PC-3 (cell line): Measurements from ENCODE around the gene CDCP1. TPM values are rescaled to one million over a fixed set of nuclear protein-coding genes. Genes with fewer than 3 reads are reported as not detected.
"Not testable (repeated sequence)": the region's sequence is repeated elsewhere in the genome, so short reads cannot be mapped to it uniquely, and the experiment has no call there.

Source experiments
- ATAC-seq: fragments of 200-7000 bp; cut with Tn5 transposase; 2 replicates; pipeline ENCODE4 v1.9.1; 2020; ENCODE audit warnings: mild to moderate bottlenecking, moderate library complexity
- BruUV-seq: library from RNA; stranded (reverse); fragments of 400-500 nt; replicated peaks from 2 replicates; lab custom pipeline; 2021; lab: Mats Ljungman, UMichigan
- CTCF ChIA-PET: fragments of 300-600 bp; sonication (Branson Sonifier 250); formaldehyde crosslinking; loops from one replicate; lab custom pipeline; 2022; ENCODE audit warnings: antibody characterized with exemption; lab: Charles Lee
- POLR2A ChIA-PET: fragments of 300-600 bp; sonication (Branson Sonifier 250); formaldehyde crosslinking; loops from one replicate; lab custom pipeline; 2022; ENCODE audit warnings: antibody characterized with exemption; ENCODE audit not compliant: unreplicated experiment; lab: Charles Lee
- DNase-seq: peaks from one replicate; pipeline ENCODE4 v3.0.0-alpha.2; 2015
- H2AFZ ChIP-seq: fragments of 300-600 bp; sonication (generic); 2 replicates; pipeline ENCODE4 v1.6.0; 2016; ENCODE audit warnings: antibody characterized with exemption, low read length
- H3F3A ChIP-seq: fragments of 300-600 bp; sonication (generic); one replicate; pipeline ENCODE4 v1.6.0; 2017; ENCODE audit warnings: antibody characterized with exemption, low read length, control low read depth, mild to moderate bottlenecking; ENCODE audit not compliant: unreplicated experiment
- H3K27ac ChIP-seq: fragments of 300-600 bp; sonication (generic); 2 replicates; pipeline ENCODE4 v1.5.1; 2016; ENCODE audit warnings: mild to moderate bottlenecking, low read length
- H3K27me3 ChIP-seq: fragments of 300-600 bp; sonication (generic); 2 replicates; pipeline ENCODE4 v1.6.1; 2016; ENCODE audit warnings: low read length, mixed read lengths
- H3K36me3 ChIP-seq: fragments of 300-600 bp; sonication (generic); 2 replicates; pipeline ENCODE4 v1.6.1; 2016; ENCODE audit warnings: low read depth, mixed run types, low read length, mixed read lengths
- H3K4me1 ChIP-seq: fragments of 300-600 bp; sonication (generic); 2 replicates; pipeline ENCODE4 v1.5.1; 2016; ENCODE audit warnings: low read length; ENCODE audit not compliant: insufficient read depth
- H3K4me2 ChIP-seq: fragments of 300-600 bp; sonication (generic); 2 replicates; pipeline ENCODE4 v1.6.0; 2016; ENCODE audit warnings: low read length
- H3K4me3 ChIP-seq: fragments of 300-600 bp; sonication (generic); 2 replicates; pipeline ENCODE4 v1.5.1; 2016; ENCODE audit warnings: mild to moderate bottlenecking, low read length, mixed read lengths
- H3K79me2 ChIP-seq: fragments of 300-600 bp; sonication (generic); 2 replicates; pipeline ENCODE4 v1.6.1; 2017; ENCODE audit warnings: low read length, mixed read lengths
- H3K9ac ChIP-seq: fragments of 300-600 bp; sonication (generic); 2 replicates; pipeline ENCODE4 v1.6.0; 2016; ENCODE audit warnings: mild to moderate bottlenecking, low read length
- H3K9me2 ChIP-seq: fragments of 300-600 bp; sonication (generic); replicated peaks from 2 replicates; pipeline ENCODE4 v1.6.1; 2016; ENCODE audit warnings: mixed run types, low read length, mixed read lengths
- H3K9me3 ChIP-seq: fragments of 300-600 bp; sonication (generic); 2 replicates; pipeline ENCODE4 v1.6.1; 2016; ENCODE audit warnings: low read length, mixed read lengths
- H4K20me1 ChIP-seq: fragments of 300-600 bp; sonication (generic); 2 replicates; pipeline ENCODE4 v1.6.1; 2016; ENCODE audit warnings: low read length, mixed read lengths
- EZH2 ChIP-seq: fragments of 300-600 bp; sonication (generic); IDR thresholded peaks from one replicate; pipeline ENCODE4 v1.6.1; 2017; ENCODE audit warnings: antibody characterized with exemption, mild to moderate bottlenecking, low read length; ENCODE audit not compliant: unreplicated experiment
- EZH2phosphoT487 ChIP-seq: fragments of 300-600 bp; sonication (generic); IDR thresholded peaks from 2 replicates; pipeline ENCODE4 v1.6.1; 2018; ENCODE audit warnings: mild to moderate bottlenecking, antibody characterized with exemption, low read length, borderline replicate concordance
- intact Hi-C: fragments of 100-400 bp; cut with micrococcal nuclease; formaldehyde crosslinking; loops from 2 replicates; pipeline ENCODE4 v1.9.0; 2023
- total RNA-seq: library from RNA; depleted of rRNA; stranded (reverse); fragments of >200 nt; gene quantifications from 2 replicates; pipeline ENCODE4 v1.2.3, GENCODE V29; 2014
- TF ChIP-seq, protein P1 (sequence below): fragments of 300-600 bp; sonication (generic); conservative IDR thresholded peaks from 2 replicates; pipeline ENCODE4 v1.5.1; 2017; ENCODE audit warnings: antibody characterized with exemption, low read depth, mild to moderate bottlenecking, low read length

Gene CDCP1
- total RNA-seq, 1 experiment from 2014 or later: 120 TPM

DNA sequence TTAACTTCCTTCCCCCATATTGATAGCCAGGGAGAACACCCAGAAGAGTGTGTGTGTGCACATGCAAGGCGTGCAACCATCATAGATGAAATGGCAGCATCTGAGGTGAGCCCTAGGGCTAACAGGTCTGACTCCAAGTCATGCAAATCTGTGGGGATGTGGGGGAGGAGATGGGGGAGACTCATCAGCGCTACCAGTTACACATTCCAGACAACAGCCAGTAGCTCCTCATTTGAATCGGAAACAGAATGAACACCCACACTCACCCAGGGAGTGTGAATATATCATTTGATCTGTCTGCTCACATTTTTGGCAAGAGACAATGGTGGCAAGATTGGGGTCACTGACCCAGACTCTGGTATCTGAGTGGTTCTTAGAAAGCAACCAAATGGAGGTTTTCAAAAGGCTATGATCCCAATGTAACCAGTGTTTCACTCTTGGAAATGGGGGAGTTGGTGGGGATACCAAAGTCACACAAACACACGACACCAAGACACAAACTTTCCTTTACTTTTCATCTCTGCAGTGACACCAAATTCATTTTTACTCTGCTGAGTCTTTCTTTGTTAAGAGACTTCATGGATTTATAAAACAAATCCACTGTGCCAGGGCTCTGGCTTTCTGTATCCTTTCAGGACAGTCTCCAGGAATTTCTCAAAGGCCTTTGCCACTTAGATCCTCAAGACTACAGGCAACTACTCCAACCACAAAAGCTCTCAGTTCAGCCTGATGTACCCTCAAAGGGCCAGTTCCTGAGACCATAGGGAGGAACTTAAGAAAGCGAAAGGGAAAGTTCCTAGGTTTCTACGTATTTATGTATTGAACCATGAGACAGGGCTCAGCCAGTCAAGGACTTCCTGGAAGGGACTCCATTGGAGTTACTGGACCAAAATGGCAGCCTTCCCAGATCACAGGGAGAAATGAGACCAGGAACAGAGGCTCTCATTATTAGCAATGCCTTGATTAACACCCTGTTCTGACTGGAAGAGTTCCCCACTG is 2.2 kb downstream of the CDCP1 start:
- no TSS peak for BruUV-seq
- ChIA-PET POLR2A (interaction anchor here (0.5 to 0.6 kb wide), 2 partner anchors 9 to 406 kb away, joined by 6 to 7 read pairs; no protein-coding TSS in a partner anchor), CTCF (interaction anchor here (0.6 kb wide), 1 partner anchor 10 kb away, joined by 3 read pairs; no protein-coding TSS in a partner anchor)
- DNase-seq (no peak), ATAC-seq (no peak)
- Histone ChIP-seq H3K9ac (peak overlapping the region; percentile 99), H3K4me1 (peaks cover 62% of the 10 kb centered on the region), H3K27ac (peak overlapping the region; percentile 47), H3K4me2 (peak overlapping the region; percentile 85), H2AFZ (no peak overlapping the region), H3F3A (no peaks in the 10 kb centered on the region), H3K36me3 (peaks cover 27% of the 10 kb centered on the region), H3K27me3 (no peaks in the 10 kb centered on the region), H3K4me3 (peak overlapping the region; percentile 98), H3K9me3 (no peaks in the 10 kb centered on the region), H3K79me2 (peaks cover 86% of the 10 kb centered on the region), H3K9me2 (no peaks in the 10 kb centered on the region), H4K20me1 (peaks cover 23% of the 10 kb centered on the region)
- TF ChIP-seq EZH2phosphoT487 (no peak), EZH2 (no peak)
- TF ChIP-seq, protein P1, sequence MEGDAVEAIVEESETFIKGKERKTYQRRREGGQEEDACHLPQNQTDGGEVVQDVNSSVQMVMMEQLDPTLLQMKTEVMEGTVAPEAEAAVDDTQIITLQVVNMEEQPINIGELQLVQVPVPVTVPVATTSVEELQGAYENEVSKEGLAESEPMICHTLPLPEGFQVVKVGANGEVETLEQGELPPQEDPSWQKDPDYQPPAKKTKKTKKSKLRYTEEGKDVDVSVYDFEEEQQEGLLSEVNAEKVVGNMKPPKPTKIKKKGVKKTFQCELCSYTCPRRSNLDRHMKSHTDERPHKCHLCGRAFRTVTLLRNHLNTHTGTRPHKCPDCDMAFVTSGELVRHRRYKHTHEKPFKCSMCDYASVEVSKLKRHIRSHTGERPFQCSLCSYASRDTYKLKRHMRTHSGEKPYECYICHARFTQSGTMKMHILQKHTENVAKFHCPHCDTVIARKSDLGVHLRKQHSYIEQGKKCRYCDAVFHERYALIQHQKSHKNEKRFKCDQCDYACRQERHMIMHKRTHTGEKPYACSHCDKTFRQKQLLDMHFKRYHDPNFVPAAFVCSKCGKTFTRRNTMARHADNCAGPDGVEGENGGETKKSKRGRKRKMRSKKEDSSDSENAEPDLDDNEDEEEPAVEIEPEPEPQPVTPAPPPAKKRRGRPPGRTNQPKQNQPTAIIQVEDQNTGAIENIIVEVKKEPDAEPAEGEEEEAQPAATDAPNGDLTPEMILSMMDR: no peak
- intact Hi-C loops: loop anchor here (2.0 kb wide), 1 partner anchor 51 kb away; no protein-coding TSS in a partner anchor

DNA sequence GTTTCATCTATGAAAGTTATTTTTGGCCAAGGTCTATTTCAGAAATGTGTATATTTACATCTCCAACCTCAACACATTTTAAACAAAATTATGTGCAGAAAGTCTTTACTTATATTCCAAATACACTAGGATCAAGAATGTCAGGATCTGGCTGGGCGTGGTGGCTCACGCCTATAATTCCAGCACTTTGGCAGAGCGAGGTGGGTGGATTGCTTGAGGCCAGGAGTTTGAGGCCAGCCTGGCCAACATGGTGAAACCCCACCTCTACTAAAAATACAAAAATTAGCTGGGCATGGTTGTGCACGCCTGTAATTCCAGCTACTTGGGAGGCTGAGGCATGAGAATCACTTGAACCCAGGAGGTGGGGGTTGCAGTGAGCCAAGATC is 5.4 kb downstream of the CDCP1 start:
- H3K9me3 ChIP-seq, BruUV-seq, DNase-seq, H2AFZ ChIP-seq, H3K27me3 ChIP-seq, H3K9me2 ChIP-seq, H3F3A ChIP-seq, H3K4me3 ChIP-seq, intact Hi-C loops: not testable (repeated sequence)
- ChIA-PET POLR2A (interaction anchor here (1.5 kb wide), 1 partner anchor 17 kb away, joined by 12 read pairs; no protein-coding TSS in a partner anchor), CTCF (interaction anchor here (0.8 kb wide), 1 partner anchor 17 kb away, joined by 3 read pairs; no protein-coding TSS in a partner anchor)
- peaks cover 23% of the 10 kb centered on the region for H4K20me1 ChIP-seq
- peaks cover 75% of the 10 kb centered on the region for H3K4me1 ChIP-seq
- H3K79me2 ChIP-seq: peaks cover 100% of the 10 kb centered on the region
- ATAC-seq: peak; percentile 1; the same call in 1 of the 2 replicates
- peak overlapping the region; percentile 44 for H3K9ac ChIP-seq
- peaks cover 49% of the 10 kb centered on the region for H3K36me3 ChIP-seq
- H3K27ac ChIP-seq: peak overlapping the region; percentile 76
- peak overlapping the region; percentile 39 for H3K4me2 ChIP-seq

DNA sequence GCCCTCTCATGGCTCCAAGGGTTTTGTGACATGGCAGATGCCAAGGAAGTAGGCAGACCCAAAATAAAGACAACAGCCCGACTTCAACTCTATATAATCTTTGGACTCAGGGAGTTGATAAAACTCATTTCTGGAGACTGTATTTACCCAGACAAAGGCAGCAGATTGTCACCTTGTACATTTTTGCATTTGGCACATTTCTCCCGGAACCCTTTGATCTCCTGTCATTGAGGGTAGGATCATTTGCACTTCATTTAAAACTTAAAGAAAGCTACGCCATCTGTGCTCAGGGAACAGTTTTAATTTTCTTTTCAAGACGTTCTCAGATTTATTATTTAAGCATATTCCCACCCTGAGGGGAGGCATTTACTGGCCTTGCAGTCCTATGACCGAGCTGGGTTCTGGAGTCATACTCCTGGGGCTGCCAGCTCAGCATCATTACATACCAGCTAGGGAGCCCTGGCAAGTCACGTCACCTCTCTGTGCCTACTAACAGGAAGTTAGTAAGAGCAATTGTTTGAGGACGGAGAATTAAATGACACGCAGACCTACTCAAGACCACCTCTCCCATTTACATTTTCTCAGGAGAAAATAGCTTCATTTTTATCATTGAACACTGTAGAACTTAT is 5.9 kb downstream of the CDCP1 start:
- peak overlapping the region; percentile 39 for H3K4me2 ChIP-seq
- no peaks in the 10 kb centered on the region for H3K9me2 ChIP-seq
- no peak overlapping the region for H3K4me3 ChIP-seq
- peak overlapping the region; percentile 58 for H3K9ac ChIP-seq
- H3K27me3 ChIP-seq: no peaks in the 10 kb centered on the region
- H3K36me3 ChIP-seq: peaks cover 52% of the 10 kb centered on the region
- H3K79me2 ChIP-seq: peaks cover 100% of the 10 kb centered on the region
- peak overlapping the region; percentile 76 for H3K27ac ChIP-seq
- TF ChIP-seq EZH2phosphoT487: no peak
- TF ChIP-seq, protein P1: no peak
- TF ChIP-seq EZH2: no peak
- H3K9me3 ChIP-seq: no peaks in the 10 kb centered on the region
- POLR2A ChIA-PET: interaction anchor here (0.6 to 1.5 kb wide), 2 partner anchors 17 to 27 kb away, joined by 5 to 12 read pairs; no protein-coding TSS in a partner anchor
- CTCF ChIA-PET: interaction anchor here (0.8 kb wide), 1 partner anchor 17 kb away, joined by 3 read pairs; no protein-coding TSS in a partner anchor
- H4K20me1 ChIP-seq: peaks cover 23% of the 10 kb centered on the region
- TSS peak; percentile 2 for BruUV-seq
- intact Hi-C loops: no loop called here
- H2AFZ ChIP-seq: no peak overlapping the region
- peak; percentile 69 for ATAC-seq
- H3K4me1 ChIP-seq: peaks cover 81% of the 10 kb centered on the region
- H3F3A ChIP-seq: no peaks in the 10 kb centered on the region
- peak; percentile 86 for DNase-seq
